H9 (cell line): Measurements from ENCODE around the gene DHPS. TPM values are rescaled to one million over a fixed set of nuclear protein-coding genes. Genes with fewer than 3 reads are reported as not detected.

ENCODE experiments used
- DNase-seq: peaks from one replicate; pipeline ENCODE4 v3.0.0-alpha.2; 2017
- H2AFZ ChIP-seq: one replicate; pipeline ENCODE4 v1.6.1; 2013; ENCODE audit warnings: mild to moderate bottlenecking, low read length, control low read depth, moderate library complexity
- H2AK5ac ChIP-seq: 2 replicates; pipeline ENCODE4 v1.6.1; 2013; ENCODE audit warnings: low read length, control low read depth, mixed read lengths; ENCODE audit not compliant: insufficient read length
- H2BK120ac ChIP-seq: one replicate; pipeline ENCODE4 v1.6.1; 2013; ENCODE audit warnings: low read depth, mild to moderate bottlenecking, low read length, control low read depth, inconsistent platforms; ENCODE audit not compliant: poor library complexity, severe bottlenecking
- H2BK12ac ChIP-seq: 2 replicates; pipeline ENCODE4 v1.6.1; 2013; ENCODE audit warnings: low read length, control low read depth, mixed read lengths, low read depth; ENCODE audit not compliant: insufficient read length
- H2BK15ac ChIP-seq: 2 replicates; pipeline ENCODE4 v1.6.1; 2013; ENCODE audit warnings: low read depth, low read length, control low read depth
- H2BK20ac ChIP-seq: one replicate; pipeline ENCODE4 v1.6.1; 2013; ENCODE audit warnings: low read depth, mild to moderate bottlenecking, low read length, control low read depth, inconsistent platforms; ENCODE audit not compliant: poor library complexity, severe bottlenecking
- H2BK5ac ChIP-seq: 2 replicates; pipeline ENCODE4 v1.6.1; 2013; ENCODE audit warnings: low read length, control low read depth, mixed read lengths; ENCODE audit not compliant: insufficient read length
- H3K14ac ChIP-seq: 2 replicates; pipeline ENCODE4 v1.6.1; 2013; ENCODE audit warnings: low read length, control low read depth; ENCODE audit not compliant: insufficient read depth
- H3K18ac ChIP-seq: 2 replicates; pipeline ENCODE4 v1.6.1; 2013; ENCODE audit warnings: low read depth, mild to moderate bottlenecking, mixed read lengths, low read length, control low read depth; ENCODE audit not compliant: insufficient read length
- H3K23ac ChIP-seq: 2 replicates; pipeline ENCODE4 v1.6.1; 2013; ENCODE audit warnings: low read length, control low read depth, mixed read lengths, low read depth; ENCODE audit not compliant: insufficient read length
- H3K23me2 ChIP-seq: 2 replicates; pipeline ENCODE4 v1.6.1; 2013; ENCODE audit warnings: low read depth, mild to moderate bottlenecking, mixed read lengths, low read length, control low read depth; ENCODE audit not compliant: insufficient read length, poor library complexity, severe bottlenecking
- H3K27ac ChIP-seq: 2 replicates; pipeline ENCODE4 v1.5.1; 2013; ENCODE audit warnings: low read length, control low read depth, mixed read lengths, low read depth; ENCODE audit not compliant: insufficient read length
- H3K27me3 ChIP-seq: 2 replicates; pipeline ENCODE4 v1.6.1; 2013; ENCODE audit warnings: low read length, control low read depth, inconsistent platforms; ENCODE audit not compliant: insufficient read depth
- H3K4ac ChIP-seq: 2 replicates; pipeline ENCODE4 v1.6.1; 2013; ENCODE audit warnings: low read depth, mild to moderate bottlenecking, control low read depth, inconsistent platforms, low read length, moderate library complexity
- H3K4me1 ChIP-seq: 2 replicates; pipeline ENCODE4 v1.6.1; 2013; ENCODE audit warnings: low read length, control low read depth, inconsistent platforms; ENCODE audit not compliant: insufficient read depth
- H3K4me2 ChIP-seq: 2 replicates; pipeline ENCODE4 v1.6.1; 2013; ENCODE audit warnings: low read length, control low read depth, mixed read lengths; ENCODE audit not compliant: insufficient read length, insufficient read depth
- H3K56ac ChIP-seq: 2 replicates; pipeline ENCODE4 v1.6.1; 2013; ENCODE audit warnings: low read depth, mild to moderate bottlenecking, mixed read lengths, low read length, control low read depth; ENCODE audit not compliant: insufficient read length
- H3K79me1 ChIP-seq: 2 replicates; pipeline ENCODE4 v1.6.1; 2013; ENCODE audit warnings: low read depth, mild to moderate bottlenecking, moderate library complexity, low read length, control low read depth, inconsistent platforms; ENCODE audit not compliant: insufficient read depth, poor library complexity, severe bottlenecking
- H3K79me2 ChIP-seq: 2 replicates; pipeline ENCODE4 v1.6.1; 2013; ENCODE audit warnings: low read length, control low read depth, inconsistent platforms; ENCODE audit not compliant: insufficient read depth
- H3K9ac ChIP-seq: 2 replicates; pipeline ENCODE4 v1.6.1; 2013; ENCODE audit warnings: low read length, control low read depth, mixed read lengths; ENCODE audit not compliant: insufficient read length; ENCODE audit errors: extremely low read depth
- H3K9me3 ChIP-seq: one replicate; pipeline ENCODE4 v1.6.1; 2013; ENCODE audit warnings: low read depth, low read length, inconsistent platforms; ENCODE audit not compliant: control insufficient read depth
- H3T11ph ChIP-seq: one replicate; pipeline ENCODE4 v1.6.1; 2013; ENCODE audit warnings: mild to moderate bottlenecking, low read length, control low read depth, inconsistent platforms
- H4K20me1 ChIP-seq: one replicate; pipeline ENCODE4 v1.6.1; 2013; ENCODE audit not compliant: control insufficient read depth, insufficient read length, insufficient read depth
- H4K5ac ChIP-seq: 2 replicates; pipeline ENCODE4 v1.6.1; 2013; ENCODE audit warnings: low read depth, mild to moderate bottlenecking, mixed read lengths, low read length, control low read depth; ENCODE audit not compliant: insufficient read length
- H4K8ac ChIP-seq: replicated peaks from 2 replicates; pipeline ENCODE4 v1.6.1; 2013; ENCODE audit warnings: low read length, control low read depth, mixed read lengths, low read depth; ENCODE audit not compliant: insufficient read length
- H4K91ac ChIP-seq: 2 replicates; pipeline ENCODE4 v1.6.1; 2013; ENCODE audit warnings: low read depth, mild to moderate bottlenecking, moderate library complexity, mixed read lengths, low read length, control low read depth; ENCODE audit not compliant: insufficient read length
- H3K27ac Mint-ChIP-seq, 3 experiments: 2 replicates in 2 of 3; 3 replicates in 1 of 3; pipeline ENCODE4 v1.8.0; 2020 to 2021; ENCODE audit warnings: mixed read lengths in 3 of 3, mild to moderate bottlenecking in 1 of 3, moderate library complexity in 1 of 3
- H3K27me3 Mint-ChIP-seq: 2 replicates; pipeline ENCODE4 v1.8.0; 2021; ENCODE audit warnings: low read depth, mild to moderate bottlenecking, moderate library complexity, mixed read lengths
- H3K36me3 Mint-ChIP-seq, 3 experiments: 2 replicates in 2 of 3; 3 replicates in 1 of 3; pipeline ENCODE4 v1.8.0; 2020 to 2021; ENCODE audit warnings: low read depth in 3 of 3, mixed read lengths in 3 of 3; ENCODE audit not compliant: insufficient read depth in 1 of 3
- H3K4me1 Mint-ChIP-seq, 2 experiments: 2 replicates each; pipeline ENCODE4 v1.8.0; 2020; ENCODE audit warnings: mixed read lengths in 2 of 2
- H3K4me3 Mint-ChIP-seq, 2 experiments: 2 replicates in 1 of 2; 3 replicates in 1 of 2; pipeline ENCODE4 v1.8.0; 2020 to 2021; ENCODE audit warnings: mild to moderate bottlenecking in 2 of 2, mixed read lengths in 2 of 2, moderate library complexity in 1 of 2
- H3K9me3 Mint-ChIP-seq, 2 experiments: 2 replicates in 1 of 2; 3 replicates in 1 of 2; pipeline ENCODE4 v1.8.0; 2020; ENCODE audit warnings: mild to moderate bottlenecking in 2 of 2, mixed read lengths in 2 of 2, moderate library complexity in 1 of 2
- WGBS: extraction: QIAGEN DNeasy Blood & Tissue Kit; methylation state at CpG from one replicate; pipeline ENCODE4 v1.1.7; 2013; ENCODE audit warnings: missing lambda C conversion rate, low lambda C conversion rate, mixed read lengths; ENCODE audit not compliant: insufficient read length; ENCODE audit errors: extremely low coverage; 5-methylcytosine and 5-hydroxymethylcytosine counted together
- total RNA-seq: library from RNA; stranded (reverse); gene quantifications from 2 replicates; pipeline ENCODE4 v1.2.1, GENCODE V29; 2021
- TF ChIP-seq, protein P1 (sequence below): fragments of 200-600 bp; sonication (generic); conservative IDR thresholded peaks from 3 replicates; pipeline ENCODE4 v1.8.0; 2021; ENCODE audit warnings: antibody characterized with exemption, mild to moderate bottlenecking

The DHPS gene
- total RNA-seq, 1 experiment from 2014 or later: 94.9 TPM

GRCh38 chr19:12647047-12647446, 34.6 kb downstream of the DHPS start:
- no peaks in the 10 kb centered on the region for H3K9me3 ChIP-seq
- Mint-ChIP-seq H3K36me3 (peaks cover 6 to 17% (median 14%) of the 10 kb centered on the region in 3 experiments), H3K4me3 (no peak overlapping the region; a peak in 1 of 5 replicates), H3K4me1 (peaks cover 0 to 2% of the 10 kb centered on the region in 2 experiments; a peak in 1 of 4 replicates), H3K27ac (no peak overlapping the region), H3K9me3 (peaks cover 0 to 5% of the 10 kb centered on the region in 2 experiments; a peak in 3 of 5 replicates), H3K27me3 (peaks cover 2% of the 10 kb centered on the region; the same call in 1 of the 2 replicates)
- no peaks in the 10 kb centered on the region for H4K20me1 ChIP-seq
- H3K27me3 ChIP-seq: no peaks in the 10 kb centered on the region
- H3K79me1 ChIP-seq: no peaks in the 10 kb centered on the region
- no peak overlapping the region for H3K23ac ChIP-seq
- no peak overlapping the region for H4K5ac ChIP-seq
- TF ChIP-seq, protein P1, sequence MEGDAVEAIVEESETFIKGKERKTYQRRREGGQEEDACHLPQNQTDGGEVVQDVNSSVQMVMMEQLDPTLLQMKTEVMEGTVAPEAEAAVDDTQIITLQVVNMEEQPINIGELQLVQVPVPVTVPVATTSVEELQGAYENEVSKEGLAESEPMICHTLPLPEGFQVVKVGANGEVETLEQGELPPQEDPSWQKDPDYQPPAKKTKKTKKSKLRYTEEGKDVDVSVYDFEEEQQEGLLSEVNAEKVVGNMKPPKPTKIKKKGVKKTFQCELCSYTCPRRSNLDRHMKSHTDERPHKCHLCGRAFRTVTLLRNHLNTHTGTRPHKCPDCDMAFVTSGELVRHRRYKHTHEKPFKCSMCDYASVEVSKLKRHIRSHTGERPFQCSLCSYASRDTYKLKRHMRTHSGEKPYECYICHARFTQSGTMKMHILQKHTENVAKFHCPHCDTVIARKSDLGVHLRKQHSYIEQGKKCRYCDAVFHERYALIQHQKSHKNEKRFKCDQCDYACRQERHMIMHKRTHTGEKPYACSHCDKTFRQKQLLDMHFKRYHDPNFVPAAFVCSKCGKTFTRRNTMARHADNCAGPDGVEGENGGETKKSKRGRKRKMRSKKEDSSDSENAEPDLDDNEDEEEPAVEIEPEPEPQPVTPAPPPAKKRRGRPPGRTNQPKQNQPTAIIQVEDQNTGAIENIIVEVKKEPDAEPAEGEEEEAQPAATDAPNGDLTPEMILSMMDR: no peak
- no peak overlapping the region for H2AFZ ChIP-seq
- no peak overlapping the region for H3K4ac ChIP-seq
- H2BK120ac ChIP-seq: no peak overlapping the region
- no peak overlapping the region for H3K14ac ChIP-seq
- H3T11ph ChIP-seq: no peak overlapping the region
- H2BK5ac ChIP-seq: no peak overlapping the region
- no peak overlapping the region for H3K18ac ChIP-seq
- no peak overlapping the region for H4K91ac ChIP-seq
- H3K79me2 ChIP-seq: no peaks in the 10 kb centered on the region
- WGBS: no CpG with 5 or more reads among the region's 8 CpGs
- no peak for DNase-seq
- no peak overlapping the region for H3K4me2 ChIP-seq
- H3K27ac ChIP-seq: no peak overlapping the region
- H3K23me2 ChIP-seq: no peaks in the 10 kb centered on the region
- H4K8ac ChIP-seq: no peak overlapping the region
- no peak overlapping the region for H2BK12ac ChIP-seq
- H2AK5ac ChIP-seq: no peak overlapping the region
- H3K9ac ChIP-seq: no peak overlapping the region
- no peak overlapping the region for H3K56ac ChIP-seq
- H3K4me1 ChIP-seq: no peaks in the 10 kb centered on the region
- H2BK20ac ChIP-seq: no peak overlapping the region
- H2BK15ac ChIP-seq: no peak overlapping the region
